Measurements from ENCODE around the gene GPHN.

The GPHN gene

DNA sequence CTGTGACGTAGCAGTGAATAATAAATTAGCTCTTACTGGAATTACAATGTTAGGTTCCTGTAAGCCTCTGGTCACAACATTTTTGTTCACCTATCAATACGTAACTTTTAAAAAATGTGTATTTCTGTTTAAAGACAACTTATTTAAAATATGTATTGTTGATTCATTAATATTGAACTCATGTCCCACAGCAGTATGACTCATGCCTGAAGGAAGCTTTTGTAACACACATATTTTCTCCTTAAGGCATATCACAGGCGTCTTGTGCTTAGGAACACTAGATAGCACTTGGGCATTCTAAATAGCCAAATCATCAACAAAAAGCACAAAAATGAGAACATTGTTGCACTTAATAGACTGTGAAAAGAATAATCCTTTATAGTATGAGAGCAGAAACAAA, 92.5 kb downstream of the GPHN start:
- no peak for DNase-seq (ENCODE audit: low read depth in 2 of 2)

DNA sequence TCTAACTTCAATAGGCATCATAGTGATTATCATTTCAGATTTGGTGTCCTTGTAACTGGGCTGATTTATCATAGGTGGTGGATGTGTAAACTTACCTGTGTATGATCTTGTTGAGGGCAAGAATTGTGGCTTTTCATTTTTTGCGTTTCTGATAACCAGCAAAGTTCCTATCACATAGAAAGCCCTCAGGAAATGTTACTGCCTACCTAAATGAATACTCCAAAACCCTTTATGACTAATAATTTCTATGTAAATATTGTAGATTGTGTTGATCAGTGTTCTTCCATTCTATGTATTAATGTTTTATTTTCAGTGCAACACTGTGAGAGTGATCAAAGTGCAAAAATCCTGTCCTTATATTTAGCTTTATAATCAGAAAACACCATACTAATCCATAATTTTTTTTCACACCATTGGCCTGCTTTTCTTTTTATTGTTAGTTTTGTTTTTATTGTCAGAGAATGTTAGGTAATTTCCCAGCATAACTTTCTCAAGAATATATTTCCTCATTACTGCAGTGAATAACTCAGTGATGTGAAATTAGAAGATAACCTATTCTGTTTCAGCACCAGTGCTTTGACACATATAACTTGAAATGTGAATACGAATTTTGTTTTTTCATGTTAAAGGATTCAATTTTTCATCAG, 94.1 kb downstream of the GPHN start:
- DNase-seq (ENCODE audit: low read depth in 2 of 2) = no peak

DNA sequence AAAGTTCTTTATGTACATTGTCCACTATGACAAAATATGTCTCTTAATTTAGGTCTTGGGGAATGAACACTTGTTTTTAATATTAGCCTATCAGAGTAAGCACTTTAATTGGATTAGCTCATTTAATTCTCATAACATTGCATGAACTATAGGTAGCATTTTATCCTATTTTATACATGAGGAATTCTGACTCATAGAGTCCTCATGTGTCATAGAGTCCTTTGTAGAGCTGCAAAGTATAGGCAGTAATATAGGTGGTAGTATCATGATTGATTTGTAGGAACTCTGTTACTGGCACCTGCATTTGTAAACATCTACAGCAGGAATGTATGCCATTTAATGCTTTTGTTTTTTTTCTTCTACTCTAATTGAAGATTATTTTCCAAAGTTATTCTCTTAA, 96.0 kb downstream of the GPHN start:
- DNase-seq (ENCODE audit: low read depth in 2 of 2) = no peak

DNA sequence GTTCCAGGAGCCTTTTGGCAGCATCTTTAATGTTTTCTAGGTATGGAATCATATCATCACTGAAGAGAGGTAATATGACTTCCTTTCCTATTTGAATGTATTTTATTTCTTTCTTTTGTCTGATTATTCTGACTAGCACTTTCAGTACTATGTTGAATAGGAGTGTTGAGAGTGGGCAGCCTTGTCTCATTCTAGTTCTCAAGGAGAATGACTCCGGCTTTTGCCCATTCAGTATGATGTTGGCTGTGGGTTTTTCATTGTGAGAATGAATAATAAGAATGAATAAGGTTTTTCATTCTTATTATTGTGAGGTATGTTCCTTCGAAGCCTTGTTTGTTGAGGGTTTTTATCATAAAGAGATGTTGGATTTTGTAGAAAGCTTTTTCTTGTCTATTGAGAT, 98.9 kb downstream of the GPHN start:
- no peak for DNase-seq (ENCODE audit: low read depth in 2 of 2)

DNA sequence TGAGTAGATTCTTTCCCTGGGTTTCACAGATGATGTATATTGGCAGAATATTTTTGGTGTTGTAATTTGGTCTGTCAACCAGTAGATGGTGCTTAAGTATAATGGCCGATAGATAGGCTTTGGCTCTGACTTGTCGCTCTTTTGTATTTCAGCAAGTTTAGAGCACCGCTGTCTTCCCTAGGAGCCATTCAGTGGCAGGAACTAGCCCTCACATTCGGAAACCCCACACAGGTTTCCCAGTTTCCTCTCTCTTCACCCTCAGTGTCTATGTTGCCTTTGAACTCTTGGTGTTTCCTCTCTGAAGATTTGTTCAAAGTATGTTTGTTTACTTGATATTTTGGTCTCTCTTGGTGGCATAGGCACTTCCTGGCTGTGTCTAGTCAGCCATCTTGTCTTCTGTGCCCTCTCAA, 102.2 kb downstream of the GPHN start:
- DNase-seq (ENCODE audit: low read depth in 2 of 2) = no peak

DNA sequence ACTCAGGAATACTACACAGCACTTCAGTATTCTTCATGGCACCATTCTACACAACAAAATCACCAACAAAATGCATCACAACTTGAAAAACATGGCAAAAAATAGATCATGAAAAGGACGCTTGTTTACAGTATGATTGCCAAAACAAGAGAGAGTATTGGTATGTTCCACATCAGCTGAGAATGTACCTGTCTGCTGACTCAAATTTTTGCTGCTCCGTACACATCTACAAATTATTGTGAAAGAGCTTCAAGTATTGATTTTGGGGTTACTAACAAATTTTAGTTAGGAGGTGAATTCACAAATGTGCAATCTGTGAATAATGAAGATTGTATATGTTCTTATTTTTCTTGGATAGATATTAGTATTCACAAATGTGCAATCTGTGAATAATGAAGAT, 105.4 kb downstream of the GPHN start:
- DNase-seq (ENCODE audit: low read depth in 2 of 2) = no peak

DNA sequence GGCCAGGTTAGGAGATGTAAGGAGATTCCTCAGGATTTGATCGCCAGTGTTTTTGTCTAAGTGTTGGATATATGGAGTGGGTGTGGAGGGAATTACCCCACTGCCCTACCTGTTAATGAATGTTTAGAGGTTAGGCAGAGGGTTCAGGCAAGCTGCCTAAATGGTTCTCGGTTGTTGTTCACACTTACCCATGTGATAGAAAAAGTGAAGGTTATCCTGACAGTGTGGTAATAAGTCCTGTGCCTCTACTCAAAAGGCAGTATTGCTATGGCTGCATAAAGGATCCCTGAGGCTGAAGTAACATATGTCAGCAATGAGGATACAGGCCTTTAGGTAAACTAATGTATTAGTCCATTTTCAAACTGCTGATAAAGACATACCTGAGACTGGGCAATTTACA, 112.0 kb downstream of the GPHN start:
- DNase-seq (ENCODE audit: low read depth in 2 of 2) = no peak

DNA sequence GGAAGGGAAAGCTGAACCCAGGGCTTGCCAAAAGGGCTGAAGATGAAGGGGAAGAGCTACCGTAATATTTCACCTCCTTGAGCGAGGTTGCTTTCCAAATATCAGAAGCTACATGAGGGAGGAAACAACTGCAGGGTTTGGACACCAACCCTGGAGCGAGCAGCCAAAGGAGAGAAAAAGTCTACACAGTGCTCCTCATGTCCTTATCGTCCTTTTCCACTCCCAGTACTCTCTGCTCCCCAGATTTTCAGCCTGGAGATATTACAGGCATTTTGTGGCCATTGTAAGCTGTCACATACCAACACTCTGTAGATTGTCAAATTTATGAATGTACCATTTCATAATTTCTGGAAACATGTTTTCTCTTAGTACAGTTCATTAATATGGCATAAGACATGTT, 115.9 kb downstream of the GPHN start:
- no peak for DNase-seq (ENCODE audit: low read depth in 2 of 2)

DNA sequence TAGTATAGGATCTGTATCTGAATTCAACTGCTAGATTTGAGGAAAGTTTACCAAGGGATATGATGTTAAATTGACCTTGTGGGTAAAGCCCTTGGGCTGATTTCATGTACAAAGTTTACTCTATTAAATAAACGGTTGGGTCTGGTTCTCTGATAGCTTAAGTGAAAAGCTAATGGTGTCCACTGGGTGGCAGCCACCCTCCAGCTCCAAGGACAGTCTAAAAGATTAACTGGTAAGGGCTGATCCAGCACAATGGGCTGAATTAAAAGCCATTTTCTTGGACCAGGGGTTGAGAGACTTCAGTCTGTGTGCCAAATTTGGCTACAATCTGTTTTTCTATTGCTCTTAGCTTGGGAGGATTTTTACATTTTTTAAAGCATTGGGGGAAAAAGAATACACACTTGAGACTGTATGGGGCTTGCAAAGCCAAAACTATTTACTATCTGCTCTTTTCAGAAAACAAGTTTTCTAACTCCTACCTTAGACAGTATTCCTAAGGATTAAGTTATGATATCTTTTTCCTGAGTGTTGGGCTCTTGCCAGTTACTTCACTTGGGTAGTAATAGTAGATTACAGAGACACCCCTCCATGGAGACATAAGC, 116.5 kb downstream of the GPHN start:
- DNase-seq (ENCODE audit: low read depth in 2 of 2) = peak in 1 of 2 donors; percentile 25

DNA sequence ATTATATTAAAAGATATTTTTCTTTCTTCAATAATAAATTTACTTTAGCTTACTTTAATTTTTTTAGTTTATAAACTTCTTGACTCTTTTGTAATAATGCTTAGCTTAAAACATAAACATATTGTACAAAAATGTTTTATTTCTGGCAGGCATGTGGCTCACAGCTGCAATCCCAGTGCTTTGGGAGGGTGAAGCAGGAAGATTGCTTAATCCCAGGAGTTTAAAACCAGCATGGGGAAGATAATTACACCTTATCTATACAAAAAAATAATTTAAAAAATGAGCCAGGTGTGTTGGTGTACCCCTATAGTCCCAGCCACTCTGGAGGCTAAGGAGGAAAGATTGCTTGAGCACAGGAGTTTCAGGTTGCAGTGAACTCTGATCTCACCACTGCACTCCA, 120.7 kb downstream of the GPHN start:
- DNase-seq (ENCODE audit: low read depth in 2 of 2) = no peak

DNA sequence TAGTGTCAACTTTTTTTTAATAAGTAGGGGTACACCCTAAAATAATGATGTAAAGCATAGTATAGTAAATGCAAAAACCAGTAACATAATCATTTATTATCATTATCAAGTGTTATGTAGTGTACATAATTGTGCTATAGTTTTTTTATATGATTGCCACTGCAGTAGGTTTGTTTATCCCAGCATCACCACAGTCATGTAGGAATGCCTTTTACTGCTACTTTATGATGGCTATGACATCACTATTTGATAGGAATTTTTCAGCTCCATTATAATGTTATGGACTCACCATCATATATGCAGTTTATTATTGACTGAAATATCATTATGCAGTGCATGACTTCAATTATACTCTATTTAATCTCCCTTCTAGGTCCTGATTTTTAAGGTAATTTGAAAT, 121.6 kb downstream of the GPHN start:
- DNase-seq (ENCODE audit: low read depth in 2 of 2) = no peak

DNA sequence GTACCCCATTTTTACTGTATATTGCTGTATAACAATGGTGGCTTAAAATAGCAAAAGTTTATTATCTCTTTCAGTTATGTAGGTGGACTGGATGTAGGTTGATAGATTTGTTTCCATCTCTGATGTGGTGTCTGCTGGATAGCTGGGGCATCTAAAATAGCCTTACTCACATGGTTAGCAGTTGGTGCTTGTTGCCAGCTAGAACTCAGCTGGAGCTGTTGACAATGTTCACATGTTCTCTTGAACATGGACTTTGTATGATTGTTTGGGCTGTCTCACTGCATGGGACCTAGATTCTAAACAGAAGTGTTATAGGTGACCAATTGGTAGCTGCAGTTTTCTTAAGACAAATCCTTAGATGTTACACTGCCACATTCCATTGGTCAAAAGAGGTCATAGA, 126.9 kb downstream of the GPHN start:
- DNase-seq (ENCODE audit: low read depth in 2 of 2) = no peak

DNA sequence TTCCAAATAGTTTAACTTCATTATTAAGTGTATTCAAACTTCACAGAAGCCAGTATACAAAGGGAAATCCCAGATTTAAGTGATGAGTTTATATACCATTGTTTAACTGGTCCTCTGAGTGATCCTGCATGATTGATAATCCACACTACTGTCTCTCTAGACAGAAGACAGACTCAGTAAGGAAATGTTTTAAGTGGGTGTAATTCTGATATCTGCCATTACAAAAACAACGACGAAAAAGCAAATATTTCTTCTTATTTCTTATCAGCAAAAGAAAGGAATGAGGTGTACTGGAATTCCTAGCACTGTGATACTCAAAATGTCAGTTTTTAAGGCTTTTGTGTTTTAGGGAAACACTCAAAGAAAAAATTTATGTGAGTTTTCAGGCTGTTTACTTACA, 127.5 kb downstream of the GPHN start:
- DNase-seq (ENCODE audit: low read depth in 2 of 2) = no peak

DNA sequence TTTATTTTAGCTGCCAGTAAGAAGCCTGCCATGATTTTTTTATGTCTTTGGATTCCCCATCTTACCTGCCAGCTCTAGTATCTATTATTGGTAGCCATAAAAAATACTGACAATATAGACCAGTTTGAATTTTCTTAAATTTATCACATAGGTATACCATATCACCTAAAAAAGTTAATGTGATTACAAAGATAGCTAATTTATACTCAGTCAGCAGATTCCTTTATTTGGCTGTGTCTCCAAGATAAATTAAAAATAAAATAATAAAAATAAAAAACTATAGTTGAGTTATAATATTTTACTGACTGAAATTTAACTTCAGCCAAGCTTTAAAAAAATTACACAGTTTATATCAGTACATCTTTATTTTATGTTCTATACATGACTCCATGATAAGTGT, 128.3 kb downstream of the GPHN start:
- DNase-seq (ENCODE audit: low read depth in 2 of 2) = no peak

DNA sequence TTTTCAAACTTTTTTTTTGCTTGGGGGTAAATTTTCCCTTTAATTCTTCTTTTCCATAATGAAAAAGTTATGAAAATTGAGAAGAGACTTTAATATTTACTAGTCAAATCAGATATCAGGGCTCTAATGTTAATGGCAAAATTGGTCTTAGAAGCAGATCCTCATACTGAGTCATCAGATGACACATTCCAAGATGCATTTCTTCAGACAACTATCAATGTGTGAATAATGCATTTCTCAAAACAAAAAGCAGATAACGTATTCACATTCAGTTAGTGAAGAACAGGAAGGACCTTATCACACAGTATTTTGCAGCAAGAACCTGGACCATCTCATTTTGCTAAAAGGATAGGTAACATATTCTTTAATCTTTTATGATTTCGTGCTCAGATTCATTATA, 130.7 kb downstream of the GPHN start:
- DNase-seq (ENCODE audit: low read depth in 2 of 2) = no peak

DNA sequence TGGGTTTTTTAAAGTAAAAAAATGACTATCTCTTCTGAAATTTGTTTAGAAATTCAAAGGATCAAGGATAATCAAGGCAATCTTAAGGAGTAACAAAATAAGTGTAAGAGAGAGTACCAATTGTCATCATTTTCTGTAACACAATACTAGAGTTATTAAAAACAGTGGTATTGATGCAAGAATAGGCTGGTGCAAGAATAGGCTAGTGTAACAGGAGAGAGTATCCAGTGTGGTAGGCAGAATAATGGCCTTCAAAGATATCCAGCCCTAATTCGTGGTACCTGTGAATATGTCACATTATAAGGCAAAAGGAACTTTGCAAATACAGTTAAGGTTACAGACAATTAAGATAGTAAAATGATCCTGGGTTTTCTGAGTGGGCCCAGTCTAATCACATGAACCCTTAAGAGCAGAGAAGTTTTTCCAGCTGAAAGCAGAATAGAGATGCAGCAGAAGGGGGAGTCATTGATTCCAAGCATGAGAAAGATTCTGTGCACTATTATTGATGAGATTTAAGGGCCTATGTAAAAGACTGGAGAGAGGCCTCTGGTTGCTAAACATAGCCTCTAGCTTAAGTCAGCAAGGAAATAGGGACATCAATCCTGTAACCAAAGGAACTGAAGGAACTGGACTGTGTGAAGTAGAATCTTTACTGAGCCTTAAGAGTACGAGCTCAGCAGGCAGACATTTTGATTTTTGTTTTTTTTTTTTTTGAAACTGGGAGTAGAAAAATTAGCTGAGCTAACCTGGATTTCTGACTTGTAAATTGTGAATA, 134.1 kb downstream of the GPHN start:
- no peak for DNase-seq (ENCODE audit: low read depth in 2 of 2)

DNA sequence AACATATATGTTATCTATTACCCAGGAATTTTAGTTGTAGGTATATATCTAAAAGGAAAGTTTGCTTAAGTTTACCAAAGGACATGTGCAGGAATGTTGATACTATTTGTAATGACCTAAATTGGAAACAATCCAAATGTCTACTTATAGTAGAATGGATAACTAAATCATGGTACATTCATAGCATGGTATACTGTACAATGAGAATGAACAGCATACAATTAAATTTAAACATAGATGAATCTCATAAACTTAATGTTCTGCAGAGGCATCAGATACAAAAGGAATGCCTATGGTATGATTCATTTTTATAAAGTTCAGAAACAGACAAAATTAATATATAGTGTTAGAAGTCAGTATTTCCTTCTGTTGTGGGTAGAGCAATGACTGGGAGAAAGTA, 135.4 kb downstream of the GPHN start:
- DNase-seq (ENCODE audit: low read depth in 2 of 2) = no peak

DNA sequence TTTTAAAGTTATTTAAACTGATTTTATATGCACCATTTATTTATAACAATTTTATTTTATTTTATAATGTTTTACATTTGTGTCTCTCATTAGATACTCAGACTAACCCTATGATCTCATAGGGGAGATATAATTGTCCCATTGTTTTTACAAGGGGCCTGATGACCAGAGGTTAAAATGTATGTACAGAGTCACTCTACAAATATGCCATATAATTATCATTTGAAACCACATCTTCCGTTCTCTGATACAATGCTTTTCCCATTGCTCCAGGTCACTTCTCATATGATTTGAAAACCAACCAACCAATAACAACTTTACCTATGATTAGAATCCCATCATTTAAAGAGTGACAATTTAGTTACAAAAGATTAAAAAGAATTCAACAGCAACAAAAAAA, 137.8 kb downstream of the GPHN start:
- DNase-seq (ENCODE audit: low read depth in 2 of 2) = no peak

DNA sequence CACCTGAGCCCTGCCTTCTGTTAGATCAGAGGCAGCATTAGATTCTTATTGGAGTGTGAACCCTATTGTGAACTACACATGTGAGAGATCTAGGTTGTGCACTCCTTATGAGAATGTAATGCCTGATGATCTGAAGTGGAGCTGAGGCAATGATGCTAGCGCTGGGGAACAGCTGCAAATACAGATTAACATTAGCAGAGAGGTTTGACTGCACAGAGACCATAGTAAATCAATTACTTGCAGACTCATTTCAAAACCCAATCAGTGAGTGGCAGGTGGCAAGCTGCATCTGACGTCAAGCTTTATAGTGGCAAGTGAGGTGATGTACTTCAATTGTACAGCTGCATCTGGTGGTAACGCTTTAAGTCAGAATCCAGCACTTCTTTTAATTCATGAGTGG, 141.6 kb downstream of the GPHN start:
- no peak for DNase-seq (ENCODE audit: low read depth in 2 of 2)

DNA sequence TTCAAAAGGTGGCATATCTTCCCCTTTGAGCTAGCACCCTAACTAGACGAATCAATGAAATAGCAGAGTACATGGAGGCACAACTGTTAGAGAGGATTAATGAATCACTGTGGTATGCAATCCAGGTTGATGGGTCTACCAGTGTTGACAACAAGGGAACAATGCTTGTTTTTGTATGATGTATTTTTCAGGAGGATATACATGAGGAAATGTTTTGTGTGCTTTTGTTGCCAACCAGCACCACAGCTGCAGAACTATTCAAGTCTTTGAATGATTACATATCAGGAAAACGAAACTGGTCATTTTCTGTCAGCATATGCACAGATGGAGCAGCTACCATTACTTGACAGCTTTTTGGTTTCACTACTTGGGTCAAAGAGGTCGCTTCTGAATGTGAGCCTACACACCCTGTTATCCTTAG, 142.6 kb downstream of the GPHN start:
- DNase-seq (ENCODE audit: low read depth in 2 of 2) = no peak

DNA sequence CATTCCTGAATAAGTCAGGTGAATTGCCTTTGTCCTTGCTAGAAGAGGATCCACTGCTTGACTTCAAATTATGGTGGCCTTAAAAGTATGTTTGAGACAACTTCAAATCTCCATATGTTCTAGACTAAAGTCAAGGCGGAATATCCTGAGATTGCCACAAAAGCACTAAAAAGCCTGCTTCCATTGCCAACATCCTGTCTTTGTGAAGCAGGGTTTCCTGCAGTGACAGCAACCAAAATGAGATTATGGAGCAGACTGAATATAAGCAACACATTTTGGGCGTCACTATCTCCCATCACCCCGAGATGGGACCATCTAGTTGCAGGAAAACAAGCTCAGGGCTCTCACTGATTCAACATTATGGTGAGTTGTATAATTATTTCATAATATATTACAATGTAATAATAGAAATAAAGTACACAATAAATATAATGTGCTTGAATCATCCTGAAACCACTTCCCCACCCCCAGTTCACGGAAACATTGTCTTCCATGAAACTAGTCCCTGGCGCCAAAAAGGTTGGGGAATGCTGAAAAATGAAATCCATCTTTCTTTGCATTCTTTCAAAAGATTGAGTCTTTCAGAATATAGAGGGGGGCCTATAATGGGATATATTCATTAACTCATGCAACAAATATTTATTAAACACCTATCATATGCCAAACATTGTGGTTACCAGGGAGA, 143.7 kb downstream of the GPHN start:
- no peak for DNase-seq (ENCODE audit: low read depth in 2 of 2)

DNA sequence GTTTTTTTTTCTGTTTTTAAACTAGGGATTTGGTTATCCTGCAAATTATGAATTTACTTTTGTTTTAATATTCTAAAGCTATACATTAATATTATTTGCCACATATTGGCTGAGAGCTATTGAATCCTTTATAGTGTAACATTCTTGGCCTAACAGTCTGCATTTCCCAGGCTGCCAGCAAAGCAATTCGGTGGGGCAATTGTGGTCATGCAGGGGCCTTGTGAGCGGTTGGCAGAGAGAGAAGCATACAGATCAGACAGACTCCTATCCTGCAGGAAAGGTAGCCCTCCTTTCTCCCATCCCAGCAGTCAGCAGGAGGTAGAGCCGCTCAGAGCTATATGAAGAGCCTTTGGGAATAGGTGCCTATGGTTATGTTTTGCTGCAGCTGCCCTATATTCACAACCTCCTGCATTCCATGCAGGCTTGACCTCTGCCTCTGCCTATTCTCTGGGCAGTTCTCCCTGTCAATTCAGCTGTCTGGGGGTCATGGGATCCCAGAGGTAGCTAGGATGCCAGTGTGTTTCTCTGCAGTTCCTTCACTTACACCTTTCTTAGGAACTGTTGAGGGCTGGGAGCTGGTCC, 144.7 kb downstream of the GPHN start:
- no peak for DNase-seq (ENCODE audit: low read depth in 2 of 2)

Measured in activated CD4-positive, alpha-beta T cell treated with anti-CD3 and anti-CD28 coated beads for 24 hours (primary cell).